ENCODE results near the gene SPIRE1. TPM values are rescaled to one million over a fixed set of nuclear protein-coding genes. Genes with fewer than 3 reads are reported as not detected.

The SPIRE1 gene
- 19.1 and 22.2 TPM in 2 replicates for total RNA-seq

GRCh38 chr18:12657684-12658425 lies at the start of gene SPIRE1:
Gene SPIRE1, minus strand, starts transcription at chr18:12658107. Its CDS starts 241 bp downstream, at chr18:12657866.

GRCh38 chr18:12702221-12703095 lies 44.6 kb upstream of the SPIRE1 start, which contains the start of the genes CEP76 and PSMG2:
Gene CEP76, minus strand, starts transcription at chr18:12702723. Its CDS starts 175 bp downstream, at chr18:12702548.
Gene PSMG2, plus strand, starts transcription at chr18:12703042. Its CDS starts 66 bp downstream, at chr18:12703108.

Other genes with a start within 250 kb of the SPIRE1 start
- gene CEP76, start 44.6 kb upstream of the SPIRE1 start, total RNA-seq = 6.9 and 10.1 TPM in 2 replicates
- gene PSMG2, start 44.9 kb upstream of the SPIRE1 start, total RNA-seq = 97.2 and 104 TPM in 2 replicates
- 22.8 and 45.4 TPM in 2 replicates for gene PTPN2, start 226.1 kb upstream of the SPIRE1 start, total RNA-seq